Stimulated activated CD4-positive, alpha-beta T cell treated with anti-CD3 and anti-CD28 coated beads, Interleukin-1b, Interleukin-23, amount 100 ng/mL, for 24 hours (primary cell): Measurements from ENCODE around the gene HOXC13.

Experiments used
- DNase-seq, 4 experiments: peaks; one replicate each; pipeline ENCODE4 v3.0.0-alpha.2; 2020; ENCODE audit warnings: low read depth in 4 of 4, low spot score in 1 of 4

HOXC13 gene

DNA sequence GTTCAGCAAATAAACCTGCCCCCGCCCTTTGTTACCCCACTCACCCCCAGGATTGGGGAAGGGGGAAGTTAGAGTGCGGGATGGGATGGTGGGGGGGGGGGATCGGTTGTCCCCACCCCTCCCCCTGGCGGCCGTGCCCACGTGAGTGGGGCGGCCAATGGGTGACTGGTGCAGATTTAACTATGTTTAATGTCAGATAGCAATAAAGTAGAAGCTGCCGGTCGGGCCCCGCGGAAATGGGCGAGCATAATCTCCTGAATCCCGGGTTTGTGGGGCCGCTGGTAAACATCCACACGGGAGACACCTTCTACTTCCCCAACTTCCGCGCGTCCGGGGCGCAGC, 16.0 kb downstream of the HOXC13 start, which contains the start of gene HOXC12:
Gene HOXC12 (plus strand): TSS at position 210 of the 342 bp plus-strand sequence. CDS start 27 bp downstream, at position 237.
- no peak for DNase-seq

DNA sequence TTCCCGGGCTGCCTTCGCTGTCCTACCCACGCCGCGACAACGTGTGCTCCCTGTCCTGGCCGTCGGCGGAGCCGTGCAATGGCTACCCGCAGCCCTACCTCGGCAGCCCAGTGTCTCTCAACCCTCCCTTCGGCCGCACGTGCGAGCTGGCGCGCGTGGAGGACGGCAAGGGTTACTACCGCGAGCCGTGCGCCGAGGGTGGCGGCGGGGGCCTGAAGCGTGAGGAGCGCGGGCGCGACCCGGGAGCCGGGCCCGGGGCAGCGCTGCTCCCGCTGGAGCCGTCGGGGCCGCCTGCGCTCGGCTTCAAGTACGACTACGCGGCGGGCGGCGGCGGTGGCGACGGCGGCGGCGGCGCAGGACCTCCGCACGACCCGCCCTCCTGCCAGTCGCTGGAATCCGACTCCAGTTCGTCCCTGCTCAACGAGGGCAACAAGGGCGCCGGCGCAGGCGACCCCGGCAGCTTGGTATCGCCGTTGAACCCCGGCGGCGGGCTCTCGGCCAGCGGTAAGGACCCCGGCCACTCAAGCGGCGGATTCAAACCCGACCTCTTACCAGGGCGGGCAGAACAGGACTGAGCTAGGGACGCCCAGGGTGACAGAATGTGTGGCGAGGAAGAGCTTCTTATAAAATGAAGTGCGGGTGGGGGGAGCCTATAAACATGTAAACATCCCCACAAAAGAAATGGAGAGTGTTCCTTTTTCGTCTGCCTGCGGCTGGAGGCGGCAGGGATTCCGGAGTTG, 16.6 kb downstream of the HOXC13 start:
- DNase-seq, result no peak

DNA sequence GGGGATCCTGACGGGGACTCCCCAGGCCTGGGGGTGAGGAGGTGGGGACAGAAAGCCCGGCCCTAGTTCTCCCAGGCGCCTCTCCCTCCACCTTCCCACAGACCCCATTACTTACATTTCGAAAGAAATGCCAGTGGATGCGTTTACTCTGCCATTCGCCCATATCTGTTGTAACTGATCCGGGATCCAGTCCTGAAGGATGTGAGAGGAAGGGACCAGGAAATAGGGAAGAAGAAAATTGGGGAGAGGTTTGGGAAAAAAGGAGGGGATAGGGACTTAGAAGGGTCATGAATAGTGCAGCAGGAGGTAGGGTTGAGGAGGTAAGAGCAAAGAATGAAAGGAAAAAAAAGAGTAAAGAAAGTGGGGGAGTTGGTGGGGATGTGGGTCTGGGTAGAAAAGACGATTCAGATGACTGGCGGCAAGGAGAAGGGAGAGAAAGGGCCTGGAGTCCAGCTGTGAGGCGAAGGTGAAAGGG, 17.2 kb downstream of the HOXC13 start:
- DNase-seq, result no peak

DNA sequence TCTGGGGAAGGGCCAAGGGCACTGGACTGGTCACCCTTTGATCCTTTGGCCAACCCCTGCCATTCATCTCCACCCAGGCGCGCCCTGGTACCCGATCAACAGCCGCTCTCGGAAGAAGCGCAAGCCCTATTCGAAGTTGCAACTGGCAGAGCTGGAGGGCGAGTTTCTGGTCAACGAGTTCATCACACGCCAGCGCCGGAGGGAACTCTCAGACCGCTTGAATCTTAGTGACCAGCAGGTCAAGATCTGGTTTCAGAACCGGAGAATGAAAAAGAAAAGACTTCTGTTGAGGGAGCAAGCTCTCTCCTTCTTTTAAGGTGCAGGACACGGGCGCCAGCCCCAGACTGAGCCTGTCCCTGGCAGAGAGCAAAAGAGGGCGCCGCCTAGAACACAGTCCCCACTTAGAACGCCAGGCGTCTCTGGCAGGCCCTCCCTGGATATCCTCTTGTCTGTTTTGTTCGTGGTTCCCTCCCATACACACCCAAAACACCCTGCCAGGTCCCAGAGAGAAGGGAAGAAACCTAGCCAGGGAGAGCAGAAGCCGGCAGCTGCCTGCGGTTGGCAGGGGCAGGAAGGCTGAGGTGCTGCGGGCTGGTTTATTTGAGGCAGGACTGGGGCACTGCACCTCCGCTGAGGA, 17.7 kb downstream of the HOXC13 start:
- no peak for DNase-seq

DNA sequence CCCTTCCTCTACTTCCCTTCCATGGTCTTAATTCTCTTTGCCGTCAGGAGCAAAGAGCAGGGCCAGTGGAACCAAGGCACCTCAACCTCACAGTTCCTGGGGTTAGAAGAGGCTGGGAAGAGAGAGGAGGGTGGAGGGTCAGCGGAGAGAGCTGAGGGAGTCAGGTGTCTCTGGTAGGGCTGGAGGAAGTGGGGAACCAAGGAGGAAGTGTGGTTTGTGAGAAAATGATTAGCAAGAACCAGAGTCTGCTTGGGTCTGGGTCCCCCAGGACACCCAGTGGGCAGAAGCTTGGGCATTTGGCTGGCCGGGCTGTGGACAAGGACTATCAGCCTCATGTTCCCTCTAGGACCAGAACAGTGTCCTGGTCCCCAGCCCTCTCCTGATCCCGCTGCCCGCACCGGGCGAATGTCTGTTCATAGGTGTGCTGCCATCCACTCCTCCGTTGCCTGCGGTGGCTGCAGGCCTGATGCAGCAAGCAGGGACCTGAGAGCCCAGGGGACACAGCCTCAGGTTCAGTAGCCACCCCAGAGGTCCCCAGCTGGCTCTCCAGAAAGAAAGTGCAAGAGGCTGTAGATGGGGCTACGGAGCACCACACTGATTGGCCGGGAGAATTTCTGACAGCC, 18.4 kb downstream of the HOXC13 start:
- DNase-seq, result no peak

DNA sequence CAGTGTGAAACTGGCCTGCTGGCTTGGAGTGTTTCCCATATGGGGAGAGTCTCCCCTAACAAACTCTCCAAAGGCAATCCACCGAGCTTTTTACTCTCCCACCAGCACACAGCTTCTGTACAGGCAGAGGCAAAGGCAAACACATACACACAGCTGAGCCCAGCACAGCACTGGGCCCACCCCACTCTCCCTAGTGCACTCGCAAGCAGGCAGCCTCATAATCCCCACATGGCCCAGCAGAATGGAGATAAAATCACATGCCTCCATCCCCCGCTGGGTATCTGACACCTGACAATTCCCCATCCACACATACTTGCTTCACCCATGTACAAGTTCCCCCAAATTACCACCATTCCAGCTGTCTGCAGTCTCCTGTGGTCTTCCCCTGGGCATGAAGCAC, 19.5 kb downstream of the HOXC13 start:
- no peak for DNase-seq

DNA sequence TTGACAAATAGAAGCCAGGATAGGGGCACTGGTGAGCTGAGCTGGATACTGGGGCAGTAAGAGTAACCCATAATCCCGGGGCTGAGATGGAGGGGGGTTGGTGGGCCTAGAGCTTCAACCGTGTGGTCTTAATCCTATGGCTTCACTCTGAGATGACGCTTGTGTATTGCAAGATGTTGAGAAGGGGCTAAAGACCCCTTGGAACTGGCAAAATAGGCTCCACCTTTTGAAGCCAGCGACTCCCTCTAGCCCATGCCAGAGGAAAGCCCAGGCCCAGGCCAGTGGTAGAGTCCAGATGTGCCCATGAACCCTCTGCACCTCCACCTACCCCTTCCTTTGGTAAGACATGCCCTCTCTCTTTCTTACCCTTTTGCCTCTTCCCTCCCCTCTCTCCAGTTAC, 20.7 kb downstream of the HOXC13 start:
- no peak for DNase-seq

DNA sequence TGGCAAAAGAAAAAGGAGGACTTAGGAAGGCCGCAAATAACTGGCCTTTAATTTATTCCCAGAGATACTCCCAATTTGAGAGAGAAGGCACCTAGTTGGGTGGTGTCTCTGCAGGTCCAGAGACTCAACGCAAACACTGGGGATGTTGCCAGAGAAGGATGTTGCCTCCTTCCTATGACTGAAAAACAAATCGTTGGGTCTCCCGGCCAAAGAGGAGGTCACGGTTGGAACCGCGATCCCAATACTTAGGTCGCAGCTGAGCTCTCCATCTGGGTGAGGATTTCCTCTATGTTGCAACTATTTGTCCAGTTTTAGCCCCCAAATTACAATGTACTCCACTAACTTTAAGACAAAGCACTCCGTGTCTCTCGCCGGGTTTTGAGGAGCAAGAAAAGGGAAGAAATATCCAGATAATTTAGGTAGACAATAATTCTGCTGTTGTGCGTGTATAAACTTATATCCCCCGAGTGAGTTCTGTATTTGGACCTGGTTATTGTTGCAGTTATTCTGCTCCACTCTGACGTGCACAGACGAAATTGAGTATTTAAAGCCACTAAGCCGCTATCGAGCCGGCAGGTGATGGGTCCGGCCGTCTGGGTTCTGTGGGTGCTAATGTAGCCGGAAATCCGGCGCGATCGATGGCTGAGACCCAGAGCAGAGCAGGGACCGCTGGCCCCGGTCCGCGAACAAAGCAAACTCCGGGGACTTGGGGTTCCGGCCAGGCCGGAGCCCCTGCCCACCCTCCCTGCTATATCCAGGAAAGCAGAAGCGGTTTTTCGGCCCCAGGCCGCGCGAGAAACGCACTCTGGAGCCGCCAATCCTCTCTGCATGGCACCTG, 21.8 kb downstream of the HOXC13 start:
- no peak for DNase-seq

DNA sequence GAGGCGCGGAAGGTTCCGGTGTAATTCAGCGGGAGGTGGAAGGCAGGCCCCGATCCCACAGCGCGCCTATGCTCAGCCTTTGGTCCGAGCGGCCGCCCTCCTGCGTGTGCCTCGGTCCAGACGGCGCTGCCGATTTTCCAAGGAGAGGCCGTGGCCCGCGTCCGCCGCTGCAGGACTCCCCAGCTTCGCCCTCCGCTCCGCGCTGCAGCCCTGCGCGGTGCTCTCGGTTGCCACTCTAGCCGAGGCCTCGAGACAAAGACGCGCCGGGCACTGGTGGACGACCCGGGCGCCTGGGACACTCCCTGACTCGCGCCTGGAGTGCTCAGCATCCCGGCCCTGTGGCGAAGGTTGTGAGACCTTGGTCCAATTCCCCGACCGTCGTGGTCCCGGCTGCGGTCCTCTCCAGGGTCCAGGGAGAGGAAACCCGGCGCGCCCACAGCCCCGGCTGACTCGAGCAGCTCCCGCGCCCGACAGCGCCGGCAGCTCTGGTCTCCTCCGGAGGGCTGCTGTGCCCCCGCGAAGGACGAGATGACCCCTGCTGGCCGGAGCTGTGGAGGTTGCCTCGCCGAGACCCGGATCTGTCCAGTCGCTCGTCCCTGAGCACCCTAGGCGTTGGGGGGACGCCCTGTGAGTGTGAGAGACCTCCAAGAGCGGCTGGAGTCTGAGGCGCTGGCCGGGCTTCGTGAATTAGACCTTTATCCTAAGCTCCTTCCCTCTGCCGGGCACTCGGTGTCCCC, 22.6 kb downstream of the HOXC13 start:
- no peak for DNase-seq

DNA sequence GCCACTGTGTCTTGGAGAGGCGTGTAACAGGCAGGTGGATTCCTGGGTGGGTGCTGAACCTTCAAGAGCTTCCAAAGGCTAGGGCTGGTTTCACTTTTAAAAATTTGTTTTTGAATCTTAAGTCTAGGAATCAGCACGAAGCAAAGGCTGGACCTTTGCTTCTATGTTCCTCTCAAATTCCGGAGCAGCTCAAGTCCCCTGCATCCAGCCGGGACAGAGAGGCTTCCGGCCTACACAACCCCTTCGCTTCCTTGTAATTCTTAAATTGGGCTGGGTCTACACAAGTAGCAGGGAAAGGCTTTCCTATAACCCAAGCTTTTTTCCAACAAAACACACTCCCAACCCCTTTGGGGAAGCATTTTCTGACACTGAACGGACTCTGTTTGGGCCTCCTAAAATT, 24.4 kb downstream of the HOXC13 start:
- no peak for DNase-seq

DNA sequence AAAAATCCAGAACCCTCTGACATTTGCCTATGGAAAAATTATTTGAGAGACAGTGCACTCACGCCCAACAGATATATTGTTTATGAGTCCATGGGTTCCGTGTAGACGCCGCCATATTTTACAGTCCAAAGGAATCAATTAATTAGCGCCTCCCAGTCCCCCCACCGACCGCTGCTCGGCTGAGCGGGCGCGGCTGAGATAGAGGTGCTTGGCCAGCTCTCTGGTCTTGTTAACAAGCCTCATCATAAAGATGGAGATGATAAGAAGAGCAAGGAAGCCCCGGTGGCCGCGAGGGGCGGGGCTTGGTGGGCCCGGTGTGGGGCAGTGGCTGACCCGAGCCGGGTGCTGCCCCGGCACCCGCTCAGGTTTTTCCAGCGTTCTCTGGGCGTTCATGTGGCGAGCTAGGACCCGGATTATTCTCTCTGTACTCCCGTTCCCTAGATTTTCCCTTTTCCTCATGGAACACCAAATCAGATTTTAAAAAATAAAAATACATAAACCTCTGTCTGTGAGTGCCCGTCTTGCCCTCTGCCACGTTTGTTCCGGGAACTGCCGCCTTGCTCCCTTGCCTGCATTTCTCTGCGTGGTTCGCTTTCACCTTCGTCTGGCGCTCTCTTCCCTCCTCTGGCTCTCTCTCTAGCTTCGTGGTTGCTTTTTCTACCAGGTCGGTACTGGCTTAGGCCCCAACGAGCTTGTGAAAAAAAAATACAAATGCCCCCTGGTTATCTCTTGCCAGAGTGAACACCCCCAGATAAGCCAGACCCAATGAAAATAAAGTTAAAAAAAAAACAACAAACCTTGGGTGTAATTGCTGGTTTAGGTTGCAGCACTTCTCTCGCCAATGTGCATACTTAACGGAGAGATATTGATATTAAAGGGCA, 25.0 kb downstream of the HOXC13 start:
- DNase-seq, result no peak

DNA sequence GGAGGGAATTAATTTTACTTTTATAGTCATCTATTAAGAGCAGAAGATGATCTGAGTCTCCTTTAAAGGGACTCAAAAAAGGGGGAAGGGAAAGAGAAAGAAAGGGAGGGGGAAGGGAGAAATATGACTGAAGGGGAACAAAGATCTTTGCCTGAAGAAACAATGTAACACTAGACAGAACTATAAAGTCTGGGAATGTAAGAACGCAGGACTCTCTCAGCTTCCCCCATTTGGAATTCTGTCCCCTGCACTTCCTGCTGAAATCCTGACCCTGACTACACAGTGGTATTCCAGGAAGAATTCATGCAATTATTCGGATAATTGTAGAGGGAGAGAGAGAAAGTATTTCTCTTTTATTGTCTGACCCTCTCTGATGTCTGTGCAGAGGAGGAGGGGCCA, 25.7 kb downstream of the HOXC13 start:
- no peak for DNase-seq

DNA sequence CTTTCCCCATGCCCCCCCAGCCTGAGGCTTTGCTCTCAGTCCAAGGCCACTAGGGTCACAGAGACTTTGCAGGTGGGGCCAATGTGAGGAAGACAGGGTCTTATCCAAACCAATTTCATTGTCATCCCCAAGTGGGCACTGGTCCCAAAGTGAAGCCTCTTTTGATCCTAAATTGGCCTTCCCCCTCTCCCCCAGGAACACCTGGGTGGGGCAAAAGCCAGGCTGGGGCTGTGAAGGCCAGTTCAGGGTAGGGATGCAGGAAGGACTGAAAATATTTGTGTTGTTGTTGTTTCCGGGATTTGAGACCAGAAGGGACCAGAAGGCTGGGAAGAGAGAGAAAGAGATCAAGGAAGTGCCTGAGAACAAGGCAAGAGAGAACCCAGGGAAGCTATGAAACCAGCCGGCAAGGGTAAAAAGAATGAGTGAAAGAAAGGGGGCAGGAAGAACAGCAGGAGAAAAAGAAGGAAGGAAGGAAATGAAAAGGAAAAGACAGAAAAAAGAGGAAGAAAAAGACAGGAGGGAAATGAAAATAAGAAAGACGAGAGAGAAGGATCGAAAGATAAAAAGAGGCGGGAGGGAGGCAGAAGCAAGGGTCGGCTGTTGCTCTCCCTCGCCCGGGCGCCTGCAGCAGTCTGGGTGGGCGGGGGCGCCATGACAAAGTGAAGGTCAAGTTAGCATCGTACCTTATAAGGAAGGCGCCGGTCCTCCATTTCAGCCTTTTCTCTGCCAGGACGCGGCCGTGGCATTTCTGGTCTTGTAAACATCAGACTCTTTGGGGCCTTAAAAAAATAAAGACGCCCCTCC, 26.9 kb downstream of the HOXC13 start:
- no peak for DNase-seq

DNA sequence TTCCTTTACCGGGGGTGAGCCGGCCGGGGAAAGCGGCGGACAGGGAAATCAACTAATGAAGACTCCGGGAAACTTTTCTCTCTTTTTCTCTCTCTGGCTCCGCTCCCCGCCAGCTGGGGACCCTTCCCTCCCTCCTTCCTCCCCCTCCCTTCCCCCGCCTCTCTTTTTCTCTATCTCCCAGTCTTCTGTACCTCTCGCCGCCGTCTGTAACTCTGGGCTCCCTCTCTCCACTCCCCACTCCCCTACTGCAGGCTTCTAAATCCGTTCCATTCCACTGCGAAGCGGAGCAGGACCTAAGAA, 27.4 kb downstream of the HOXC13 start:
- no peak for DNase-seq

DNA sequence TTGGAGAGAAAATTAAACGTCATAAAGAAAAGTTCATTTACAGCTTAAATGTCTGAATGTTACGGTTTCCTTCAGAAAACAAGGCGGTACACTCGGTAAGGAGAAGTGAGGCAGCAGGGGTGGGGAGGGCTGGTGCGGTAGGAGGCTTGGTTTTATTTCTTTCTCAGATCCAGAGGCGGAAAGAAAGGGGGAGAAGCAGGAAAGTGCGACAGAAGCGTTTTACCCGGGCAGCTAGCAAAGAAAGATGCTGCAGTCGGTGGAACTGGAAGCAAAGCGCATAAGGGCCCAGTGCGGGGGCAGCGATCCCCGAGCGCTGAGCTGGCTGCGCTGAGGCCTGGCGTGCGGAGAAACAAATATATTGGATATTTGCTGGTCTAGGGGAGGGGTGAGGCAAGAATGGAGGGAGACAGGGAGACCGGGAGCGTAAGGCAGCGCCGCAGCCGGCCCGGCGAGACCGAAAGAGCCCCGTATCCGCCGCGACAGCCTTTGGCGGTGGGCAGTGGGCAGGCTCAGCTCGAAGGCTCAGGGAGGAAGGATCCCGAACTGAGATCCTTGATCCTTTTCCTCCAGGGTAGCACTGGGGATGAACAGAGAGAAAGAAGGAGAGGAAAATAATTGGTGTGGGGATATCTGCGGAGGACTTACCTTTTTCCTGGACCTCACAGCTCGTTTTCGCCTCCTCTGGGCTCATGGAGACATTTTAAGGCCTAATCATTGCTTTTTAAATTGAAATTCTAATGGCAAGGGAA, 27.9 kb downstream of the HOXC13 start:
- DNase-seq, result no peak

DNA sequence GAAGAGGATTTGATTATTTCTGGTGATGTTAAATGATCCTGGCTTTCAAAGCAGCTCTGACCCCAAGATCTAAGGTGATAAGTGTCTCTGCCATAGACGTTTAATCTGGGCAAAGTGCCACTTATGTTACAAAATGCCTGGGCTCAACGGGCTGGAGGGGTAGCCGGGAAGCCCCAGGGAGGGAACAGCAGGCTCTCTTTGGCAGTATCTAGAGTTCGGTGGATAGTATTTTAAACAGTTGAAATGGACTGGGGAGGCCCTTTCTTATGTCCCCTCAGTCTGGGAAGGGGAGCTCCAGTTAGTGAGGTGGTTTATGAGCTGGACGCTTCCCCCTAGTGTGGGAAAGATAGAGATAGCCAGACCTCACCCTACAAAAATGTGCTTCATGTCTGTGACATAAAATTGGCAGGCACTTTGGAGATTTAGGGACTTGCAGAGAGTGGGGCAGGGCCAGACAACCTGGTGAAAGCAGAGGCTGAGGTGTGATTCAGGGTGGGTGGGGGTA, 28.8 kb downstream of the HOXC13 start:
- no peak for DNase-seq

DNA sequence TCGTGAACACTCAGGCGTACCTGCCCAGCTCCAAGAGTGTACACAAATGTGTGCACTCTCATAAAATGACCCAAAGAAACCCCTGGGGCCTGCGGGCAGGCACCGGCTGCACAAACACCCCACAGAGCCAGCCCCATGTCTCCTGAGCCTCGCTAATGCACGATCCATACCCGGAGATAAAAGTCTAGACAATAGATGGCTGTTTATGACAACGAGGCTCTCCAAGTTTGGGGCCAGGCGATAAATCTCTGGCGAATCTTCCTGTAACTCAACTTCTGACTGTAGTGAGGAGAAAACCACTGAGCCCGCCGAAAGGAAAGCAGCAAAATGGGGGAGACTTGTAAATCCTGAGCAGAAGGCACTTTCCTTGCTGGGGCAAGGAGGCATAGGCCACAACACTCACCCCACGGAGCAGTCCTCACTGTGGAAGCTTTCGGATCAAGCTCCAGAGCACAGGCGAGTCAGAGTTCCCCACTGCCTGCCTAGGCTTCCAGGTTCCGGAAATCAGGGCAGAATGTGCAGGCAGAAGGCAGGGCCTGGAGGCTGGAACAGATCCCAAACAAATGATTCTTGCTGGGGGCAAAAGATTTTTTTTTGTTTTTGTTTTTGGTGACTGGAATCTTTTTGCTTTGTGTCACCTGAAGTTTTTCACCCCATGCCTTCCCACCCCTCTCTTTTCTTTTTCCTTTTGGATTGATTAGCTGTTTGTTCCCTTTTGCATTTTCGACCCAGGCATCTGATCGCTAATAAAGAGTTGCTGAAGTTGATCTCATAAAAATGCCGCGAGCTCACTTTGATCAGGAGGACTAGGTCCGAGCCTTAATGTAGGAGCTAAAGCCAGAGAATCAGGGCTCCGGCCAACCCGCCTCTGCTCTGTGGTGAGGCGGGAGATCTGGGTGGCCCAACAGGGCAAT, 29.8 kb downstream of the HOXC13 start:
- no peak for DNase-seq
